Pancreas (tissue), 10 donors: ENCODE data around the gene ATAD3B. TPM values are rescaled to one million over a fixed set of nuclear protein-coding genes. Genes with fewer than 3 reads are reported as not detected.
"Not testable (repeated sequence)": the region's sequence is repeated elsewhere in the genome, so short reads cannot be mapped to it uniquely, and the experiment has no call there.

Experiments
- ATAC-seq, 4 donors: fragments of 200-7000 bp; cut with Tn5 transposase; one replicate each; pipeline versions ENCODE4 v1.8.0 to v1.9.1; 2020; ENCODE audit warnings: mild to moderate bottlenecking in 4 of 4, moderate library complexity in 4 of 4
- DNase-seq, 6 donors: peaks; one replicate each; pipeline ENCODE4 v3.0.0-alpha.2; 2020
- FAIRE-seq: peaks from 2 replicates; lab custom pipeline; 2012; peaks lifted over from hg19 to GRCh38; lab: Jason Lieb, UNC
- H3K27ac ChIP-seq, 4 donors: fragments of 200-600 bp; sonication (generic); 1 replicate in 3 of 4; 2 replicates in 1 of 4; pipeline versions ENCODE4 v1.5.0 to v1.8.0; 2020
- H3K27me3 ChIP-seq, 4 donors: fragments of 200-600 bp; one replicate each; pipeline ENCODE4 v1.8.0; 2021
- H3K36me3 ChIP-seq, 3 donors: fragments of 200-600 bp; sonication (generic) in 1 of 3; one replicate each; pipeline versions ENCODE4 v1.5.0 to v1.8.0; 2020 to 2021
- H3K4me1 ChIP-seq, 3 donors: fragments of 200-600 bp; one replicate each; pipeline ENCODE4 v1.8.0; 2021
- H3K4me3 ChIP-seq, 4 donors: fragments of 200-600 bp; sonication (generic) in 2 of 4; one replicate each; pipeline versions ENCODE4 v1.5.0 to v1.8.0; 2020 to 2021
- H3K9me3 ChIP-seq, 4 donors: fragments of 200-600 bp; one replicate each; pipeline ENCODE4 v1.8.0; 2021
- CTCF ChIP-seq, 4 donors: fragments of 200-600 bp; sonication (generic) in 3 of 4; IDR thresholded peaks; one replicate each; pipeline versions ENCODE4 v1.5.0 to v1.8.0; 2021; ENCODE audit warnings: antibody characterized with exemption in 4 of 4
- WGBS, 2 donors: extraction: QIAGEN DNeasy Blood & Tissue Kit; methylation state at CpG; one replicate each; pipeline ENCODE4 v1.1.7; 2013; 5-methylcytosine and 5-hydroxymethylcytosine counted together
- intact Hi-C, 3 donors: fragments of 100-400 bp; cut with DNase I; formaldehyde crosslinking; loops; one replicate each; pipeline versions ENCODE4 v1.11.1 to v1.14.2; 2022
- polyA plus RNA-seq, 2 donors: library from polyadenylated mRNA; stranded (reverse); fragments of 200-250 nt; gene quantifications; one replicate each; pipeline ENCODE4 v1.2.3, GENCODE V29; 2013
- total RNA-seq, 6 donors: library from RNA; stranded (reverse); fragmentation: NEBNext Ultra II Directional in 4 of 6; extraction: Animal tissue kit (Norgen Biotek cat#: 25700) in 4 of 6; gene quantifications; one replicate each; pipeline versions ENCODE4 v1.2.1 to v1.2.4, GENCODE V29; 2021 to 2023
- donor health status: healthy with polysubstance abuse.
- donor health status: DM: no; HTN: no; CAD: no; lungs with moderate emphysema.
- donor health status: DM: no; HTN: no; CAD: no.
- donor health status: control.
- donor health status: control.
- donor health status: Bipolar disorder and iron deficiency.
- donor health status: DM: yes; HTN: yes; CAD: no.
- donor health status: DM: no; HTN: no; CAD: no.
- donor health status: DM: no; HTN: no; CAD: no.
- donor health status: DM: yes; HTN: yes; CAD: no.

Gene ATAD3B
- total and polyA plus RNA-seq, 8 donors: 4.4 to 78.9 (median 12.9) TPM

GRCh38 chr1:1511533-1512285 is 40.1 kb downstream of the ATAD3B start, which contains the start of gene ATAD3A:
ATAD3A (plus strand) TSS chr1:1512162; CDS start chr1:1512269, 107 bp downstream.
- intact Hi-C loops: no loop called here
- FAIRE-seq (no peak), ATAC-seq (peak; percentile 97 to 99 (median 97))

GRCh38 chr1:1512425-1512824 is 40.9 kb downstream of the ATAD3B start:
- intact Hi-C loops, ATAC-seq, H3K4me1 ChIP-seq, H3K36me3 ChIP-seq, FAIRE-seq, H3K27me3 ChIP-seq, H3K9me3 ChIP-seq: not testable (repeated sequence)
- 0 to 1% methylated on average over 21 to 48 of the region's 52 CpGs for WGBS, 2 donors
- Histone ChIP-seq H3K4me3 (peak overlapping the region; percentile 60 to 93 (median 79)), H3K27ac (peak overlapping the region in 1 of 4 donors; percentile 84)
- DNase-seq: peak in 2 of 6 donors; percentile 35 to 64

More at GRCh38 chr1:1511533-1512285, 40.1 kb downstream of the ATAD3B start, which contains the start of gene ATAD3A:
- peak within 1 kb of the TSS; percentile 74 to 90 (median 86) for H3K27ac ChIP-seq
- no peaks in the 10 kb centered on the region for H3K9me3 ChIP-seq
- TF ChIP-seq CTCF (IDR thresholded peaks at IDR 0.05): no peak
- peak; percentile 97 to 100 (median 98) for DNase-seq
- H3K36me3 ChIP-seq: no peaks in the 10 kb centered on the region
- 0 to 1% methylated on average over 55 to 99 of the region's 99 CpGs for WGBS, 2 donors
- peak within 1 kb of the TSS; percentile 60 to 93 (median 79) for H3K4me3 ChIP-seq
- H3K4me1 ChIP-seq: peaks cover 3 to 5% (median 4%) of the 10 kb centered on the region in 3 donors
- H3K27me3 ChIP-seq: no peaks in the 10 kb centered on the region

- H3K9me3 ChIP-seq, ATAC-seq, intact Hi-C loops, H3K36me3 ChIP-seq, H3K27ac ChIP-seq, FAIRE-seq, H3K27me3 ChIP-seq, H3K4me1 ChIP-seq: not testable (repeated sequence)
- WGBS, 2 donors: 33 to 41% methylated on average over 11 to 16 of the region's 18 CpGs
- peak overlapping the region in 1 of 4 donors; percentile 17 for H3K4me3 ChIP-seq
- DNase-seq: peak in 1 of 6 donors; percentile 58
These were observed 42.1 kb downstream of the ATAD3B start for GRCh38 chr1:1513675-1514074.

GRCh38 chr1:1514376-1514775 is 42.8 kb downstream of the ATAD3B start:
- FAIRE-seq, H3K27me3 ChIP-seq, H3K4me3 ChIP-seq, H3K9me3 ChIP-seq, ATAC-seq, DNase-seq, H3K4me1 ChIP-seq, intact Hi-C loops, H3K27ac ChIP-seq, H3K36me3 ChIP-seq: not testable (repeated sequence)
- WGBS, 2 donors: 76 to 79% methylated on average over 13 to 14 of the region's 16 CpGs

- H3K27ac ChIP-seq, ATAC-seq, FAIRE-seq, H3K4me3 ChIP-seq, intact Hi-C loops, H3K4me1 ChIP-seq, H3K9me3 ChIP-seq, H3K27me3 ChIP-seq, H3K36me3 ChIP-seq, DNase-seq: not testable (repeated sequence)
- 96% methylated on average over 14 of the region's 14 CpGs for WGBS, 2 donors
These were observed 45.4 kb downstream of the ATAD3B start for GRCh38 chr1:1516923-1517322.

GRCh38 chr1:1517973-1518620 is 46.5 kb downstream of the ATAD3B start:
- Histone ChIP-seq H3K27me3 (no peaks in the 10 kb centered on the region), H3K9me3 (no peaks in the 10 kb centered on the region), H3K4me3 (no peak overlapping the region), H3K4me1 (no peaks in the 10 kb centered on the region), H3K36me3 (no peaks in the 10 kb centered on the region), H3K27ac (no peak overlapping the region)
- ATAC-seq (no peak), FAIRE-seq (no peak), DNase-seq (peak in 1 of 6 donors; percentile 65)
- intact Hi-C loops: no loop called here
- 91 to 96% methylated on average over 21 to 28 of the region's 28 CpGs for WGBS, 2 donors
- no peak for TF ChIP-seq CTCF (IDR thresholded peaks at IDR 0.05)

GRCh38 chr1:1518621-1519007 is 47.0 kb downstream of the ATAD3B start:
- H3K27ac ChIP-seq, H3K36me3 ChIP-seq, H3K9me3 ChIP-seq, ATAC-seq, FAIRE-seq, H3K4me3 ChIP-seq, H3K27me3 ChIP-seq, intact Hi-C loops, H3K4me1 ChIP-seq: not testable (repeated sequence)
- DNase-seq: peak in 1 of 6 donors; percentile 63
- 93 to 94% methylated on average over 14 to 19 of the region's 19 CpGs for WGBS, 2 donors

GRCh38 chr1:1519805-1520505 is 48.4 kb downstream of the ATAD3B start:
- H3K4me3 ChIP-seq, intact Hi-C loops, H3K27me3 ChIP-seq, H3K36me3 ChIP-seq, FAIRE-seq, H3K27ac ChIP-seq, H3K9me3 ChIP-seq, H3K4me1 ChIP-seq: not testable (repeated sequence)
- WGBS, 2 donors: 97 to 98% methylated on average over 30 to 51 of the region's 51 CpGs
- peak in 1 of 4 donors; percentile 6 for ATAC-seq
- peak in 1 of 6 donors; percentile 76 for DNase-seq
